ENCODE measurements around the gene ANKS1B.
"Not testable (repeated sequence)": the region's sequence is repeated elsewhere in the genome, so short reads cannot be mapped to it uniquely, and the experiment has no call there.

The ANKS1B gene

GRCh38 chr12:98791406-98791805 lies 1193.3 kb downstream of the ANKS1B start:
- DNase-seq (ENCODE audit: low read depth in 1 of 2, low spot score in 1 of 2) = no peak

DNA sequence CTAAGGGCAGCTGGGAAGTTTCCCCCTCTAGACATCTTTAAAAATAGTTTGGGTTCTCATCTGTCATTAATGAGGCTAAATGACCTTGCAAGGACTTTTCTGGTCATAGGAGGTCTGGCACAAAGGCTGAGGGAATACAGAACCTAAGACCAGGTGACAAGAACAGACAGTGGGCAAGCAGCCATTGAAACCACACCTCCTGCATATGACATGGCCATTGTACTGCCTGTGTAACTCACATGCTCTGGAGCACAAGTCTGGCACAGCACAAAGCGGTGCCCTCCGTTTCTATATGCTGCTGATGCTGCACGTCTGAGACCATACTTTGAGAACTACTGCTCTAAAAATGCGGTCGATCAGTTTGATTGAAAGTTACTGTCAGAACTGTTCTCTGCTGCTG lies 1196.3 kb downstream of the ANKS1B start:
- no peak for DNase-seq (ENCODE audit: low read depth in 1 of 2, low spot score in 1 of 2)

DNA sequence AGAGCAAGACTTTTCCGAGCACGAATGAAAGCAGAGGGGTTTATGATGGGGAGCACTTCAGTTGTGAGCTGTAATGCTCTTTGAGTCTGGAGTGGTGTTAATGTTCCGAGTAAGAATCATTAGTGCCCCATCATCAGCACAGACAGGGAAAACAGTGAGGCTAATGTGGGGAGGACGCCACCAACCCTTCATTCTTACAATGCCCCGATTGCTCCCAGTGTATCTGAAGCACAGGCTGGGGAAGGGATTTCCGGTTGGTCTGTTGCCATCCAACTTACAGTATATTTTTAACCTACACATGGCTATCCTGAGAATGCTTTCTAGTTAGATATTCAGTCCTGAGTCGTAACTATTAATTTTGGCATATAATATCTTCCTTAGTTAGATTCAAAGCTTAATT lies 1198.1 kb downstream of the ANKS1B start:
- DNase-seq (ENCODE audit: low read depth in 1 of 2, low spot score in 1 of 2) = no peak

DNA sequence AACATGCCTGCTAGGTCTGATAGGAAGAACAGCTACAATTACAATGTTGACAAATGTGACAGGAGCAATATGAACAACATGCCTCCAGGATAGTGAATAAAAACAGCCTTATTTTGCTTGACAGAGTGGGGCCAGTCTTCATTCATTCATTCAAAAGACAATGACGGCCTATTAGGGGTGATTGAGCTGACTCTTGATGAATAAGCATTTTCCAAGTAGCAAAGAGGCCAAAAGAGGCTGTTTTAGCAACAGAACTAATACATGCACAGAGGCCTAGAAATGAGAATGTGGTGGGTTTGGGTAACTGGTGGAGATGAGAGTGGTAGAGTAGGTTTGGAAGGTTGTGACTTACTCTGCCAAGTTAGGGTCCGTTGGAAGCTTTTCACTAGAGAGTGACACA lies 1201.3 kb downstream of the ANKS1B start:
- DNase-seq (ENCODE audit: low read depth in 1 of 2, low spot score in 1 of 2) = no peak

GRCh38 chr12:98780261-98780660 lies 1204.5 kb downstream of the ANKS1B start:
- DNase-seq (ENCODE audit: low read depth in 1 of 2, low spot score in 1 of 2) = no peak

DNA sequence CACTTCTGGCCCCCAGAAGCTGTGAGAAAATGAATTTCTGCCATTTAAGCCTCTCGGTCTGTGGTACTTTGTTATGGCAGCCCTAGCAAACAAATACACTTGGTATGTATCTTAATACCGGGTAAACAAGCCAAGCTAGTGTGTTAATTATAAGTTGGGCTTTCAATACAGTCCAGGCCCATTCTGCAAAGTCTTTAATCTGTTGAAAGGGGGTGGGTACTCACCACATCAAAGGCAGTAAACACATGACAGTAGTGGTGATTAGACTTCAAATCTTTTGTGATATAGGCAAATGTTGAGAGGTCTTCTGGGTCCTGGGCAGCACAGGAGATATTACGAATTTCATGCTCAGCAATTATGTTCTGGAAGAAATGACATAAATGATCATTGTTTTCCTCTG lies 1211.9 kb downstream of the ANKS1B start:
- no peak for DNase-seq (ENCODE audit: low read depth in 1 of 2, low spot score in 1 of 2)

GRCh38 chr12:98771811-98772752 lies 1212.7 kb downstream of the ANKS1B start:
- DNase-seq (ENCODE audit: low read depth in 1 of 2, low spot score in 1 of 2) = no peak

- no peak for DNase-seq (ENCODE audit: low read depth in 1 of 2, low spot score in 1 of 2)
These were observed 1214.5 kb downstream of the ANKS1B start for GRCh38 chr12:98770230-98770629.

DNA sequence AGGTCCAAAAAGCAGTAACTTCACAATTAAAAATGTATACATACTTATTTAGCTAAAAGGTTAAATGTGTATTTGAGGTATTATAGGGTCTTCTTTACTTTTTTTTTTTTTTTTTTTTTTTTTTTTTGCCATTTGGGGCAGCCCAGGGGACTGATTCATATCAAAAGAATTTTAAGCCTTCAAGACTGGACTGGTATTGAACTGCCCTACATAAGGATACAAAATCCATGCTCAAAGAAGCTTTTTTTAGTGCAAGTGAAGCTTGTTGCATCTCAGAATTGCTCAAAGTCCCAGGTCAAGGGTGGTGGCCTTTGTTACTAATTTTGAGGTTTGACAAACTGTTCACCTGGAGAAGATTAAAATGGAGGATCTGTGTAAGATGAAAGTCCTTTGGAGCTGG lies 1215.7 kb downstream of the ANKS1B start:
- DNase-seq (ENCODE audit: low read depth in 1 of 2, low spot score in 1 of 2) = no peak

- no peak for DNase-seq (ENCODE audit: low read depth in 1 of 2, low spot score in 1 of 2)
These were observed 1217.5 kb downstream of the ANKS1B start for GRCh38 chr12:98767248-98767647.

- DNase-seq (ENCODE audit: low read depth in 1 of 2, low spot score in 1 of 2) = no peak
These were observed 1221.1 kb downstream of the ANKS1B start for GRCh38 chr12:98763656-98764055.

GRCh38 chr12:98758331-98758730 lies 1226.4 kb downstream of the ANKS1B start:
- DNase-seq (ENCODE audit: low read depth in 1 of 2, low spot score in 1 of 2) = no peak

GRCh38 chr12:98757455-98757854 lies 1227.3 kb downstream of the ANKS1B start:
- no peak for DNase-seq (ENCODE audit: low read depth in 1 of 2, low spot score in 1 of 2)

DNA sequence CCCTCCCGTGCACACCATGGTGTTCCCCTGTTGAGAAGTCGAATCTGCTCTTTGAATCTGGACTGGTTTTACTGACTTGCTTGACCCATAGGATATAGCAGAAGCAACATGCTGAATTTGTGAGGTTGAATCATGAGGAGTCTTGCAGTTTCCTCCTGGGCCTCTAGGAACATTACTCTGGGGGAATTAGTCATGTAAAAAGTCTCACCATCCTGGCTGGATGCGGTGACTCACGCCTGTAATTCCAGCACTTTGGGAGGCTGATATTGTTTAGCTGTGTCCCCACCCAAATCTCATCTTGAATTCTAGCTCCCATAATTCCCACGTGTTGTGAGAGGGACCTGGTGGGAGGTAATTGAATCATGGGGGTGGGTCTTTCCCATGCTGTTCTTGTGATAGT lies 1228.9 kb downstream of the ANKS1B start:
- not testable (repeated sequence) for DNase-seq (ENCODE audit: low read depth in 1 of 2, low spot score in 1 of 2)

DNA sequence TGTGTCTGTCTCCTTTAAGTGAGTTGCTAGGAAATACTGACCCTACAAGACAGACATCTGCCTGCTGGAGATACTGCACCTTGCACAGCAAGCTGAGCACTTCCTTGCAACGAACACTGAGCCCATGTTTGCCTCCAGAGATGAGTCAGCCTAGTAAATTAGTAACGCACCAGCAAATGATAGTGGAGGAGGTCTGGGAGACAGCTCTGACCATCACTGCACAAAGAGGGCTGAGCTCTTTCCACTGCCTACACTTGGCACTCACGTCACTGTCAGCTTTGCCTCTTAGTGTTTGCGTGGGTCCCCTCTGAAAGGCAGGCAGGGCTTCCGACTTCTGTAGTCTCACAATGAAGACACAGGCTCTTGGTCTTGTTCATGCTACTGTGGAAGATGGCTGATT lies 1230.6 kb downstream of the ANKS1B start:
- DNase-seq (ENCODE audit: low read depth in 1 of 2, low spot score in 1 of 2) = no peak

- no peak for DNase-seq (ENCODE audit: low read depth in 1 of 2, low spot score in 1 of 2)
These were observed 1232.0 kb downstream of the ANKS1B start for GRCh38 chr12:98752726-98753125.

- DNase-seq (ENCODE audit: low read depth in 1 of 2, low spot score in 1 of 2) = no peak
These were observed 1233.1 kb downstream of the ANKS1B start for GRCh38 chr12:98751580-98752115.

DNA sequence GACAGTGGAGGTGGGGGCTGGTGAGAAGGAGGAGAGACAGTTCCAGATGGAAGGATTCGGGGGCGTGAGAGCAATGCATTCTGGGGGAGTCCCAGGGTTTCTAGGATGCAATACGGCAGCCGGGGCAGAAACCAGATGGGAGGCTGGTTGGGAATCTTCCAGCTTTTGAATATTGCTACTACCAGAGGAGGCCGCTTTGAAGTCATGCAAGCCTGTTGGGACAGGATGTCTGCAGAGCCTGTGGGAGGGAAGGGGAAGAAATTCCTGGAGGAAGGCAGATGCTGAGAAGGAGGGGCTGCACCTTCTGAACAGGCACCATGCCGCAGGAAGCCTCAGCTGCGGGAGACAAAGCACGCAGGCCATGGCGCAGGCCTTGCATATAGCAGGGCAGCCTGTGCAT lies 1234.2 kb downstream of the ANKS1B start:
- DNase-seq (ENCODE audit: low read depth in 1 of 2, low spot score in 1 of 2) = no peak

DNA sequence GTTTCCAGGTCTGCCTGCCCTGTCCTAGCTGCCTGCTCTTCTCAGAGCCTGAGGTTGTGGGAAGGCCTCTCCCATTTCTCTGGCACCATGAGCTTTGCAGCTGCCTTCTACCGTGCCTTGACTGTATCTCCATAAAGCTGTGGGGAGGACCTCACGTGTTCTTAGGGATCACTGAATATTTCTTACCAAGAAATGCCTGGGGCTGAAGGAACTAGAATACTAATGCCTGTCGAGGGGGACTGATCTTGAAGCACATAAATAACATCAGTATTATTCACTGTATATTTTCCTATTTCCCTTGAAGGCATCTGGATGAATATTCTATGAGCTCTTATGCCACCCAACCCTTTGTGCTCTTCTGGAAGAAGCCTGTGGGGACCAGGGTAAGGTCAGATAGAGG lies 1236.3 kb downstream of the ANKS1B start:
- no peak for DNase-seq (ENCODE audit: low read depth in 1 of 2, low spot score in 1 of 2)

GRCh38 chr12:98745578-98746391 lies 1239.0 kb downstream of the ANKS1B start:
- peak in 1 of 2 donors; percentile 10 for DNase-seq (ENCODE audit: low read depth in 1 of 2, low spot score in 1 of 2)

DNA sequence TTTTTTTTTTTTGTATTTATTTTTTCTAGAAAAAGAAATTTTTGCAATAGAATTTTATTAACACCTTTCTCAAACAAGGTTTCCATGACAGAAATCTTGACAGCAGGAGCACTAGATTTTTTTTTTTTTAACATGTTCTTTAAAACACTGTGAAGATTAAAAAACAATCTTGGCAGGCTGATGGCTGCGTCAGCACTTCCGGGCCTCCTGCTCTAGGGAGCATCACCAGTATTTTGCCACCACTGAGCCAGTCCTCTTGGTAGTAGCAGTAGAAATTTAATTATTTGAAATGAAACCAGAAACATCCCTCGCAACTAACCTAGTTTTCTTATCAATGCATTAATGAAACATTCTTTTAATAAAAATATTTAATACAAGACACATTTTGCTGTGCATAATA lies 1240.1 kb downstream of the ANKS1B start:
- no peak for DNase-seq (ENCODE audit: low read depth in 1 of 2, low spot score in 1 of 2)
